Measurements from ENCODE around the gene WDR83.
"Not testable (repeated sequence)": the region's sequence is repeated elsewhere in the genome, so short reads cannot be mapped to it uniquely, and the experiment has no call there.

WDR83 gene, protein sequence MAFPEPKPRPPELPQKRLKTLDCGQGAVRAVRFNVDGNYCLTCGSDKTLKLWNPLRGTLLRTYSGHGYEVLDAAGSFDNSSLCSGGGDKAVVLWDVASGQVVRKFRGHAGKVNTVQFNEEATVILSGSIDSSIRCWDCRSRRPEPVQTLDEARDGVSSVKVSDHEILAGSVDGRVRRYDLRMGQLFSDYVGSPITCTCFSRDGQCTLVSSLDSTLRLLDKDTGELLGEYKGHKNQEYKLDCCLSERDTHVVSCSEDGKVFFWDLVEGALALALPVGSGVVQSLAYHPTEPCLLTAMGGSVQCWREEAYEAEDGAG

DNA sequence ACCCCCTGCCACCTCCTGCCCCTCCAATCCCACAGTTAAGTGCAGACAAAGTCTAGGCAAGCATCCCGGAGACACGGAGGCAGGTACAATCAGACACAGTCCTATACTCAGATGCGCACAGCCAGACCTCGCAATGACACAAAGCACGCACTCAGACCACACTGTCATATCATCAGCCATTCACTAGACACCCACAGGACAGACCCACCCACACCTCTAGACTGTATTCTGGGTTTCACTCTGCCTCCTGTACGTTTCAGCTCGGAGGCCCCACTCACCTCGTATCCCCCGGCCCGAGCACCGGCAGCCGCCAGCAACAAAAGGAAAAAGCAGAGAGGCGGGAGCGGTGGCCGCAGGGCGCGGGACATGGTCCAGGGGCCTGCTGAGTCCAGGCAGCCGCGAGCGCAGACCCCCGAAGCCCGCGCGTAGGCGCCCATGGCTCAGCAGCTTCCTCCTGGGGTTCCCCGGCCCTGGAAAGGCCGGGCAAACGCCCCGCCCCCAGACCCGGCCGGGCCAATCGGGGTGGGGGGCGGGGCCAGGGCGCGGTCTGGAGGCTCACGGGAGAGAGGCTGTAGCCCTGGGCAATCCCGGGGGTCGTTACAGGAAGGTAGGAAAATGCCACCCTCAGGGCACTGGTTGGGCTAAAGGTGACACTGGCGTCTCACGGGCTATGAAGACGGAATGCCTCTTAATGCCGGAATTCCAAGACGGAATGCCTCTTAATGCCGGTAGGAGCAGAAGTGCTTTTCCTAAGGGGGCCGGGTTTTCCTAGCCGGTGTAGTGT is at the start of gene WDR83, which contains the start of gene MAN2B1:
TSS of gene WDR83 (plus strand) at position 543 of the 784 bp plus-strand sequence. CDS start 2,984 bp downstream, outside the sequence.
TSS of gene MAN2B1 (minus strand) at position 478 of the 784 bp plus-strand sequence. CDS start at position 437, 41 bp downstream.
- peak; percentile 65 for DNase-seq

GRCh38 chr19:12617646-12618045 is 49.0 kb upstream of the WDR83 start:
- DNase-seq = no peak

DNA sequence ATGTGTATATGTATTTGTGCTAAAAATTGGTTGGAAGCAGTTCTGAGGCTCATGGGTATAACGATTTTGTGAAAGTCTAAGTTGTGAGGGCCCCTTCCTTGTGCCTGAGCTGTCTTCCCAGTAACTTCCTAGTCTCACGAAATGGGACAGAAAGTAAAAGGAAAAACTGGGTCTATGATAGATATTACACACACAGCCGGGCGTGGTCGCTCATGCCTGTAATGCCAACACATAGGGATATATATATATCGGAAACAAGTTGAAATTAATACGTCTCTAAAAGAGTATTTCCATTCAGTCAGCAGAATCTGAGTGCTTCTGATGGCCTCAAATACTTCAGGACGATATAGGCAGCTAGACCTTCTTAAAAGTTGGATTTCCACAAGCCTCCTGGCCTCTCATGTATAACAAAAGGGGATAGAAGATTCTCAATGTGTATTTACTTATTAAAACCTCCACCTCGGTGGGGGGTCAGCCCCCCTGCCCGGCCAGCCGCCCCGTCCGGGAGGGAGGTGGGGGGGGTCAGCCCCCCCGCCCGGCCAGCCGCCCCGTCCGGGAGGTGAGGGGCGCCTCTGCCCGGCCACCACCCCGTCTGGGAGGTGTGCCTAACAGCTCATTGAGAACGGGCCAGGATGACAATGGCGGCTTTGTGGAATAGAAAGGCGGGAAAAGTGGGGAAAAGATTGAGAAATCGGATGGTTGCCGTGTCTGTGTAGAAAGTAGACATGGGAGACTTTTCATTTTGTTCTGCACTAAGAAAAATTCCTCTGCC is 45.2 kb upstream of the WDR83 start:
- not testable (repeated sequence) for DNase-seq

- no peak for DNase-seq
Measured at GRCh38 chr19:12623361-12624031, 43.1 kb upstream of the WDR83 start.

- DNase-seq = no peak
Measured at GRCh38 chr19:12626958-12627357, 39.6 kb upstream of the WDR83 start.

- DNase-seq = no peak
Measured at GRCh38 chr19:12628040-12629022, 38.3 kb upstream of the WDR83 start.

GRCh38 chr19:12629215-12629614 is 37.4 kb upstream of the WDR83 start:
- DNase-seq = no peak

DNA sequence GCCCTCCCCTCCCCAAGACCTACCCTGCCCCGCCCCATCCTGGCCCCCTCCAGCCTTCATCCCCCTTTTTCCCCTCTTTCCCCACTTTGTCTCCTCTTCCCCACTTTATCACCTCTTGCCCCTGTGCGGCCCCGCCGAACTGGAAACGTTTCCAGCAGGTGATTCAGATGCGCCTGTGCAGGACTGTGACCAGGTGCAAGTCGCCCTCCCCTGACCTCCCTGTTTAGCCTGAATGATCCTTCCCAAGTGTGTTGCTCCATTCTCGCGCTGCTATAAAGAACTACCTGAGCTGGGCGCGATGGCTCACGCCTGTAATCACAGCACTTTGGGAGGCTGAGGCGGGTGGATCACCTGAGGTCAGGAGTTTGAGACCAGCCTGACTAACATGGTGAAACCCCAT is 30.0 kb upstream of the WDR83 start:
- no peak for DNase-seq

DNA sequence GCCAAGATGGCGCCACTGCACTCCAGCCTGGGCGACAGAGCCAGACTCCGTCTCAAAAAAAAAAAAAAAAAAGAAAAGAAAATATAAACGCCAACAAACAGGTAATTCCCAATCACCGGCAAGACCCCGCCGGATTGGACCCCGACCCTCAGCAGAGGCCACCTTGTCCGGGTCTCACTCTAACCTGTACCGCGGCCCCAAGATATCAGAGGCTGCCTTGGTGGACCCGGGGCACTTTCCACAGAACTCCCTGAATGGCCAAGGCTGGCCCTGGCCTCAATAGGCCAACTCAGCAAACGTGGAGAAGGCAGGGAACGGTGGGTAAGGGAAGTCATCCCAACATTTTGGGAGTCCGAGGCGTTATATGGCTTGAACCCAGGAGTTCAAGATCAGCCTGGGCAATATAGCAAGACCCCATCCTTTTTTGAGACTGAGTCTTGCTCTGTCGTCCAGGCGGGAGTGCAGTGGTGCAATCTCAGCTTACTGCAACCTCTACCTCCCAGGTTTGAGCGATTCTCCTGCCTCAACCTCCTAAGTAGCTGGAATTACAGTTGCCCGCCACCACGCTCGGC is 27.9 kb upstream of the WDR83 start:
- DNase-seq = no peak

GRCh38 chr19:12639901-12640613 is 26.6 kb upstream of the WDR83 start:
- no peak for DNase-seq

DNA sequence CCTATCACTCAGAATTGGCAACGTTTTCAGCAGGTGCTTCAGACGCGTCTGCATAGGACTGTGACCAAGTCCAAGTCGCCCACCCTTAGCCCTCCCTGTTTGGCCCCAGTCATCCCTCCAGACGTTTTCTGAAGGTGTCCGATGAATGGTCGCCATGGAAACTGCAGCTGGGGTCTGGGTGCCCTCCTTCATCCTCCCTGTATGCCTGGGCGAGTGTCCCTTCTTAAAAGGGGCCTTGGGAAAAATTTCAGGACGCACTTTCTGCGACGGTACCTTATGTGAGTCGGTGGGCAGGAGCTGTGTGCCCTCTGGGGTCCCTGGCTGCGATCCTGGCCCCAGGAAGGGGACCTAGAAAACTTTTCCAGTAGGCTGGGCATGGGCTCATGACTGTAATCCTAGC is 25.2 kb upstream of the WDR83 start:
- DNase-seq = no peak

- DNase-seq = no peak
Measured at GRCh38 chr19:12642506-12642905, 24.1 kb upstream of the WDR83 start.

- not testable (repeated sequence) for DNase-seq
Measured at GRCh38 chr19:12643716-12644115, 22.9 kb upstream of the WDR83 start.

GRCh38 chr19:12646551-12646950 is 20.1 kb upstream of the WDR83 start:
- no peak for DNase-seq

DNA sequence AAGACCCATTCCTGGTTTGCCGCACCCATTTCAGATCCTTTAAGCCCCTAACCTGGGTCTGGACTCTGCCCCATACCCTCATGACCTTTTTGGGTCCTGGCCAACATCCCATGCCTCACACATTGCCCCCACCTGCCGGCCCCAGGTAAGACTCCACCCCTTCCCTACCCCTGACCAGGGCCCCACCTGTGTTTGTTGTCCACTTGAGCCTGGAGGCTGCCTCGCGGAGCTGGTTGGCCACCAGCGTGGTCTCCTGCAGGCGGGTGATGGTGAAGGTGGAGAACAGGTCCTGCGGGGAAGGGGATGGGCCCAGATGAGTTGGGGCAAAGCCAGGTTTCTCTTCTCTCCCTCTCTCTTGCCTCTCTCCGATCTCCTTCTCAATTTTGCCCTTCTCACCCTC is 19.6 kb upstream of the WDR83 start:
- no peak for DNase-seq

DNA sequence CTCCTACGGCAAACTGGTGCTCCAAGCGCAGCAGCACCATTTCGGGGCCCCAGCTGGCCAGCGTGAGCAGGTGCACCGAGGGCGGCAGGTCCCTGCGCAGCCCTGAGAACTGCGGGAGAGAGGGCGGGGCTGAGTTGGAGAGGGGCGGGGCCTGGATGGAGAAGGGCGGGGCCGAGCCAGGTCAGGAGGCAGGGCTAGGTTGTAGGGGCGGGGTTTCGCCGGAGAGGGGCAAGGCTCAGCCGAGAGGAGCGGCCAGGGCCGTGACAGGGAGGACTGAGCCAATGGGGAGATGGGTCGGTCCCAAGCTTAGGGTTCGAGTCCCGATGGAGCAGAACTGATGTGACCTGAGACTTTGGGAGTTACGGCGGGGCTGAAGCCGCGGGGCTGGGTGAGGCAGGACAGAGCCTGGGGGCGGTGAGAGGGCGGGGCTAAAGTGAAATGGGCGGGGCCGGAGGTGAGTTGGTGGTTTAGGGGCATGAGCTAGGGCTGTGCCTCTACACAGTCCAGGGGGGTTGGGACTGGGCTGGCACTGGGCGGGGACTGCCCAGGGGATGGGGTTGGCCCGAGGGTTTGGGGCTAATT is 19.0 kb upstream of the WDR83 start:
- no peak for DNase-seq

DNA sequence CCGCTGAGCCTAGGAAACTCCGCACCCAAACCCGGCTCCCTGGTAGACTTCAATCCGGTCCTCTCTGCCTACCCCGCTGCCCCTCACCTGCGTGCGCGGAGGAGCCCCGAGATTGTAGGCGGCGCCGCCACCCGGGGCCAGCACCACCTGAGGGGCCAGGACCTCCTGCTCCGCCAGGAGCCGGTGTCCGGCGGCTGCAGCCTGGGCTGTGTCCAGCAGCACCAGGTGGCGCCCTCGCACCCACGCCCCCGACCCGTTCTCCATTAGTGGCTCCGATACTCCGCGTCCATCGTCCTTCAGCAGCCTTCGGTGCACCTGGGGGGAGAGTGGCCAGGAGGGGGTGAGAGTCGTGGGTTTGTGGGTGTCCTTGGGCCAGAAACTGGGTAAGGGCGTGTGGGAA is 18.5 kb upstream of the WDR83 start:
- DNase-seq = no peak

GRCh38 chr19:12649941-12650340 is 16.7 kb upstream of the WDR83 start:
- DNase-seq = no peak

DNA sequence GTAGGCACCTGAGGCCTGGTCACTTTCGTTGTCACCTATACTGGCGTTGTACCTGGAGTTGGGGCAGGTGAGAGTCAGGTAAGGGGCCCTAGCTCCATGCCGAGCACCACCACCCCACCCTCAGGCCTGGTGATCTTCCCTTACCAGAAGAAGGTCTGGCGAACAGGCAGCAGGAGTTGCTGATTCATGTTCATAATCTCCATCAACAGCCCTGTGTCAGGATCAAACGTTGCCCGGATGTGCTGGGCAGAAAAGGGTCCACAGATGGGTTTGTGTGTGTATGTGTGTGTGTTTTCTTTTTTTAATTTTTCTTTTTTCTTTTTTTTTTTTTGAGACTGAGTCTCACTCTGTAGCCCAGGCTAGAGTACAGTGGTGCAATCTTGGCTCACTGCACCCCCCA is 14.4 kb upstream of the WDR83 start:
- DNase-seq = no peak

DNA sequence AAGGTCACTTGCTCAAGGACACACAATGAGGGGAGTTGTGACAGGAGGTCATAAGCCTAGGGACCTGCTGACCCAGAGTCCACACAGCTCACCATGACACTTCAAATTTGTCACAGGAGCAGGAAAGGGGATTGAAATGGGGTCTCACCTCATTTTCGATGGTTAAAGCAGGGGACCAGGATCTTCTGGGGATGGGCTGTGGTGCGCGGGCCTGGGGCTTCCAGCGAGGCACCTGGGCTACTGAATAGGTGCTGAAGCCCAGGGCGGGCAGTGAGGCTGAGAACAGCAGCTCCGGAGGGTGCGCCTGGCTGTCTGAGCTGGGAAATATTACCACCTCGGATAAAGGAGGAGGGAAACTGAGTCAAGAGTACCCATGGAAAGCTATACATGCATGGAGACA is 11.1 kb upstream of the WDR83 start:
- no peak for DNase-seq

Data from NK-92 treated with Interleukin-12 subunit alpha and Interleukin-12 subunit beta, amount 100 ng/mL, for 24 hours (cell line).